ENCODE results near the gene CACNA1C. TPM values are rescaled to one million over a fixed set of nuclear protein-coding genes. Genes with fewer than 3 reads are reported as not detected.

CACNA1C gene
- total and polyA plus RNA-seq, 10 of the 15 experiments (the other 5 are each of a cell fraction or from before 2014, with no cell fraction given), result under 0.01 to 0.15 (median 0.09) TPM; not detected in 5

- TF ChIP-seq PRDM15 (CRISPR knock-in tag; IDR thresholded peaks at IDR 0.05), result no peak
- TF ChIP-seq SKIL (IDR thresholded peaks at IDR 0.05; ENCODE audit: low read depth, poor library complexity, severe bottlenecking), result no peak
- no peak for TF ChIP-seq RAD21 (IDR thresholded peaks at IDR 0.05; ENCODE audit: insufficient read depth, low read depth, low read length)
- TF ChIP-seq IRF5 (IDR thresholded peaks at IDR 0.05; ENCODE audit: borderline replicate concordance), result no peak
- TF ChIP-seq BMI1 (IDR thresholded peaks at IDR 0.05; ENCODE audit: borderline replicate concordance), result no peak
These were observed 303.9 kb downstream of the CACNA1C start (continued) for GRCh38 chr12:2356601-2357125.

Data from GM12878 (cell line).